Epithelial cell of proximal tubule (primary cell): ENCODE results near the gene DYSF. TPM values are rescaled to one million over a fixed set of nuclear protein-coding genes. Genes with fewer than 3 reads are reported as not detected.
A peak's percentile ranks its signal among the peaks of the same experiment; 100 is the strongest.

Source experiments
- DNase-seq: peaks from one replicate; pipeline ENCODE4 v3.0.0-alpha.2; 2011; ENCODE audit warnings: low read depth
- H3K4me3 ChIP-seq: 2 replicates; pipeline ENCODE4 v1.5.1; 2011; ENCODE audit warnings: low read depth, mild to moderate bottlenecking, low read length
- CTCF ChIP-seq: conservative IDR thresholded peaks from 2 replicates; pipeline ENCODE4 v1.5.1; 2012; ENCODE audit warnings: low read depth, mild to moderate bottlenecking, low read length
- total RNA-seq: library from RNA; depleted of rRNA; stranded (reverse); fragments of >200 nt; gene quantifications from 2 replicates; pipeline ENCODE4 v1.2.3, GENCODE V29; 2015

The DYSF gene
- total RNA-seq, 1 donor from 2014 or later: 6.3 TPM

GRCh38 chr2:71526975-71527374 lies 73.6 kb downstream of the DYSF start:
- TF ChIP-seq CTCF: no peak
- no peak for DNase-seq
- no peak overlapping the region for H3K4me3 ChIP-seq

- TF ChIP-seq CTCF: no peak
- DNase-seq: no peak
Observed at GRCh38 chr2:71528131-71528591, 74.8 kb downstream of the DYSF start.

GRCh38 chr2:71528749-71529148 lies 75.4 kb downstream of the DYSF start:
- TF ChIP-seq CTCF: no peak

More at GRCh38 chr2:71528131-71528591, 74.8 kb downstream of the DYSF start:
- no peak overlapping the region for H3K4me3 ChIP-seq

GRCh38 chr2:71530211-71530610 lies 76.8 kb downstream of the DYSF start:
- TF ChIP-seq CTCF: no peak
- no peak overlapping the region for H3K4me3 ChIP-seq
- no peak for DNase-seq

More at GRCh38 chr2:71528749-71529148, 75.4 kb downstream of the DYSF start:
- no peak overlapping the region for H3K4me3 ChIP-seq
- DNase-seq: no peak

- no peak for DNase-seq
- no peak overlapping the region for H3K4me3 ChIP-seq
- peak; percentile 78 for TF ChIP-seq CTCF
Observed at GRCh38 chr2:71530641-71531332, 77.4 kb downstream of the DYSF start.

- no peak for DNase-seq
- no peak for TF ChIP-seq CTCF
- H3K4me3 ChIP-seq: no peak overlapping the region
Observed at GRCh38 chr2:71531522-71532047, 78.2 kb downstream of the DYSF start.

GRCh38 chr2:71532327-71532726 lies 79.0 kb downstream of the DYSF start:
- TF ChIP-seq CTCF: no peak
- H3K4me3 ChIP-seq: no peak overlapping the region
- DNase-seq: no peak
